WI38 (cell line): ENCODE results near the gene TMEM132D.

Experiments
- H3K4me3 ChIP-seq: 2 replicates; pipeline ENCODE4 v1.5.1; 2011; ENCODE audit warnings: low read depth, mild to moderate bottlenecking, control low read depth, low read length
- TF ChIP-seq, protein P1 (sequence below): IDR thresholded peaks from 2 replicates; pipeline ENCODE4 v1.5.1; 2012; ENCODE audit warnings: low read depth, mild to moderate bottlenecking, control low read depth, low read length

TMEM132D gene

DNA sequence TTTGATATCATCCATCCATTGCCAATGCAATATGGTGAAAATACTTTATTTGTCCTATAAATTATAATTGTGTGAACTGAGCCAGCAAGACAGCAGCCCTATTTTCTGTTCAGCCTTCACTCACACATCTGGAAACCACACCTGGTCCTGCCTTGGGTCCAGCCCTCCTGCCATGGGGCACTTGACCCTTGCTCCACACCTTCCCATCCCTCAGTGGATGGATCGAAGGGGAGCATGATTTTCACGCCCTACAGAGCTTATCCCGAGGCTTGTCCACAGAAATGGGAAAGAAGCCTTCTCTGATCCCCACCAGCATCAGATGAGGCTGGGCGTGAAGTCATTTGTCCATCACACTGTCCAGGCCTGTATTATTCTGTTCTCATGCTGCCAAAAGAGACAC is 10.1 kb downstream of the TMEM132D start:
- TF ChIP-seq, protein P1, sequence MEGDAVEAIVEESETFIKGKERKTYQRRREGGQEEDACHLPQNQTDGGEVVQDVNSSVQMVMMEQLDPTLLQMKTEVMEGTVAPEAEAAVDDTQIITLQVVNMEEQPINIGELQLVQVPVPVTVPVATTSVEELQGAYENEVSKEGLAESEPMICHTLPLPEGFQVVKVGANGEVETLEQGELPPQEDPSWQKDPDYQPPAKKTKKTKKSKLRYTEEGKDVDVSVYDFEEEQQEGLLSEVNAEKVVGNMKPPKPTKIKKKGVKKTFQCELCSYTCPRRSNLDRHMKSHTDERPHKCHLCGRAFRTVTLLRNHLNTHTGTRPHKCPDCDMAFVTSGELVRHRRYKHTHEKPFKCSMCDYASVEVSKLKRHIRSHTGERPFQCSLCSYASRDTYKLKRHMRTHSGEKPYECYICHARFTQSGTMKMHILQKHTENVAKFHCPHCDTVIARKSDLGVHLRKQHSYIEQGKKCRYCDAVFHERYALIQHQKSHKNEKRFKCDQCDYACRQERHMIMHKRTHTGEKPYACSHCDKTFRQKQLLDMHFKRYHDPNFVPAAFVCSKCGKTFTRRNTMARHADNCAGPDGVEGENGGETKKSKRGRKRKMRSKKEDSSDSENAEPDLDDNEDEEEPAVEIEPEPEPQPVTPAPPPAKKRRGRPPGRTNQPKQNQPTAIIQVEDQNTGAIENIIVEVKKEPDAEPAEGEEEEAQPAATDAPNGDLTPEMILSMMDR = no peak
- H3K4me3 ChIP-seq = no peak overlapping the region

DNA sequence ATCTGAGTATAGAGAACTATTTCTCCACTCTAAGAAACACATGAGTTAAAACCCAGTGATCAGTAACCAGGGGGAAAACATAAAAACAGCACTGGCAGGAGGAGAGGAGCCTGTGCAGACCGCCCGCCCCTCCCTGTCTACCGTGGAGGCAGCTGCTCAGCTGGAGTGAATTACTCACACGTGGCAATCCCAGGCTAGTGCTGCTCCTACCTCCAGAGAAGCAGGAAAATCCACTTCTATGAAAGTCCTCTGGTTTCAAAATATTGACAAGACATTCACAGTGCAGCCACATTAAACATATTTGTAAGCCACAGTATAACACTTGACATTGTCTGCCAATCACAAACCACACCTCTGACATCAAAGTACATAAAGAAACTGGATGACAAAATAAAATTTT is 16.7 kb downstream of the TMEM132D start:
- no peak overlapping the region for H3K4me3 ChIP-seq
- TF ChIP-seq, protein P1 = no peak

DNA sequence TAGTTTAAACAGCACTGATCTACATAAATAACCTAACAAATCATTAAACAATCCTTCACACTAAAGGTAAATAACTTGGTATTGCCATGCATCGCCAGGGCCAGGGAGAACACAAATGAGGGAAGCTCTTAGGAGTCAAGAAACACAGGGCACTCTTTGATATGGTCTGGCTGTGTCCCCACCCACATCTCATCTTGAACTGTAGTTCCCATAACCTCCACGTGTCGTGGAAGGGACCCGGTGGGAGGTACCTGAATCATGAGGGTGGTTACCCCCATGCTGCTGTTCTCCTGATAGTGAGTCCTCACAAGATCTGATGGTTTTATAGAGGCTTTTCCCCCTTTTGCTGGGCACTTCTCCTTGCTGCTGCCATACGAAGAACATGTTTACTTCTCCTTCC is 17.3 kb downstream of the TMEM132D start:
- TF ChIP-seq, protein P1 = no peak
- no peak overlapping the region for H3K4me3 ChIP-seq

DNA sequence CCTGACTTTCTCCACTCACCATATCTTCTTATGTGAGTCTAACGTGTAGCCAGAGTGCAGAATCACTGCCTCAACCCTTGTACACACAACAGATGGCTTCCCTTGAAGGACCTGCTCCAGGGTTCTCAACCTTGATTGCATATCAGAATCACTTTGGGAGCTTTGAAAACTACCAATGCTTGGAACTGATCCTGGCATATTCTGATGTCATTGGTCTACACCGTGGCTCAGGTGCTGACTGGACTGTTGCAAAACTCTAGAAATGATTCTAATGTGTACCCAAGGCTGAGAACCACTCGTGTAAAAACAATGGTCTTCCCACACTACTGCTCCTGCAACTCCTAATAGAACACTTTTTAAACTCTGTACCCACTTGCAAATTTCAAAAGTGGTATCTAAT is 18.5 kb downstream of the TMEM132D start:
- no peak overlapping the region for H3K4me3 ChIP-seq
- TF ChIP-seq, protein P1 = no peak

DNA sequence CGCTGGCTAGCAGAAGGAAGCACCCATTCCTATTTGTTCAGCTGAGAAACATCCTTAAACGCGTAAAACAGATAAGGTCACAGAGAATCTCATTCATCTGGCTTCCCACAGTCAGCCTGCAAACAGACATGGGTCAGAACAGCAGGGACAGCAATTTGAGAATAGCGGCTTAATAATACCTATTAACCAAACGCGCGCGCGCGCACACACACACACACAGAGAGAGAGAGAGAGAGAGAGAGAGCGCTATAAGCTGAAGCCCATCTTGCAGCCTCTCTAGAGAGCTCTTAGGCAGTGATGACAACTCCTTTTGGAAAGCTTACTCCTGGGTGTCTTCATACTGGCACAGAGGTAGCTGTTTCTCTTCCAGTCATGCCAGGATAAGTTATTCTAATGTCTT is 26.4 kb downstream of the TMEM132D start:
- TF ChIP-seq, protein P1 = no peak
- H3K4me3 ChIP-seq = no peak overlapping the region

DNA sequence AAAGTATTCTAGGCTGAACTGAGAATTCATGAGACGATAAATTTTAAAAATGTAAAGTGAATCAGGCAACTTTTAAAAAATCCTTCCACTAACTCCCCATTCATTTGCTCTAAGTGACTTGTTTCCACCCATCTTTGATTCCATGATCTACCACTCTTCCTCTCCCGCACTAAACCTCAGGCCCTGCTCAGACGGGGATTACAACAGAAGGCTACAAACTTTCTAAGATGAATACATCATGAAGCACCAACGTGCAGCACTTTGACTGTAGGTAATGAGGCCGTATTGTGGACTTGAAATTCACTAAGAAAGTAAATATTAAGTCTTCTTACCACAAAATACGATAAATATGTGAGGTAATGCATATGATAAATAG is 30.0 kb downstream of the TMEM132D start:
- TF ChIP-seq, protein P1 = no peak
- no peak overlapping the region for H3K4me3 ChIP-seq

DNA sequence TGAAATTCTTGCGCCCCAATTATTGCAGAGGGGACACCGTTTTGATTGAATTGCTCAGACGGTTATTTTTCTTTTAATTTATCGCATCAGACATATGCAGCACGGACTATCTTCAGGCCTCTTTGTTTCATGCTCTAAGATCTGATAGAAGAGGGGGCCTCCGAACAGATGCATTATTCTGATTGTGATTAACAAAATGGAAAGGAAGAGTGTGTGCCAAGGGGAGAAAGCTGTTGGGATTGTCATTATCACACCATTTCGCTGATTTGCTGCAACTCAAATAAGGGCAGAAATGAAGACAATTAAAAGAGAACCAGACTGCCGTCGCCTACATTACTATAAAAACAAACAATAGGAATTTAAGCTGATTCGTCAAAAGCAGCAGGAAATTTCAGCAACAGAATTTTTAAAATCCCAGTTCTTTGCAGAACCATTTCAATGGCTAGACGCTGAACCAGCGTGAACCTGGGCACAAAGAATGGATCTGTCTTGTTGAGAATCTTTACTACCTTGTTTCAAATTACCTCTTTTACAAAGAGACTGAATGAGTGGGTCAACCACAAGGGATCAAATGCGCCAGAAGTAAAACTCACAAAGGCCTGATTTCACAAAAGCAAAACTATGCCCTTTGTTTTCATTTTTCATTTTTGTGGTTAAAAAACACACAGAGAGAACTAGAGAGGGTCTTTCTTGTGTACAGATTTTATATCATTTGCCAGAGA is 30.6 kb downstream of the TMEM132D start:
- TF ChIP-seq, protein P1 = no peak
- no peak overlapping the region for H3K4me3 ChIP-seq
